Measurements from ENCODE around the gene NAA35.
"Not testable (repeated sequence)": the region's sequence is repeated elsewhere in the genome, so short reads cannot be mapped to it uniquely, and the experiment has no call there.

NAA35 gene

GRCh38 chr9:85940832-85941621, at the start of gene NAA35:
NAA35 (plus strand) TSS chr9:85941146; CDS start chr9:85942160, 1,014 bp downstream.
- DNase-seq (ENCODE audit: low read depth in 1 of 2, low spot score in 1 of 2), result peak; percentile 97 to 99

- DNase-seq (ENCODE audit: low read depth in 1 of 2, low spot score in 1 of 2), result no peak
Measured at GRCh38 chr9:85892401-85892800, 48.5 kb upstream of the NAA35 start.

DNA sequence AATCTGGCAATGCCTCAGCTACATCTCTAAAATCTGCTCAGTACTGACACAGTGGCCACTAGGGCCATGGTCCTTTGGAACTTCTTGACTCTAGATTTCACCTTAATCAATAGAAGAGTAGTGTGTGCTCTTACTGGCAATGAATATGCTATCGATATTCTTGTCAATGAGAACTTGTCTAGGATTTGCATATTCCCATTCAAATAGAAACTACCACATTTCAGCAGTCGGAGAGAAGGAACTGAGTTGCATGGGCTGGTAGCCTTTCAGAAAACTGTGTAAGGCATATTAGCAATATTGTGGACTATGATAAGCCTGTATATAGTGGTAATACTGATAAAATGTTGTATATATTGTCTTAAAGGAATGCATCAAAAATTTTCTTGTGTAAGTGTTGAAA, 45.3 kb upstream of the NAA35 start:
- no peak for DNase-seq (ENCODE audit: low read depth in 1 of 2, low spot score in 1 of 2)

- no peak for DNase-seq (ENCODE audit: low read depth in 1 of 2, low spot score in 1 of 2)
Measured at GRCh38 chr9:85897848-85898247, 43.1 kb upstream of the NAA35 start.

- no peak for DNase-seq (ENCODE audit: low read depth in 1 of 2, low spot score in 1 of 2)
Measured at GRCh38 chr9:85898332-85898731, 42.6 kb upstream of the NAA35 start.

DNA sequence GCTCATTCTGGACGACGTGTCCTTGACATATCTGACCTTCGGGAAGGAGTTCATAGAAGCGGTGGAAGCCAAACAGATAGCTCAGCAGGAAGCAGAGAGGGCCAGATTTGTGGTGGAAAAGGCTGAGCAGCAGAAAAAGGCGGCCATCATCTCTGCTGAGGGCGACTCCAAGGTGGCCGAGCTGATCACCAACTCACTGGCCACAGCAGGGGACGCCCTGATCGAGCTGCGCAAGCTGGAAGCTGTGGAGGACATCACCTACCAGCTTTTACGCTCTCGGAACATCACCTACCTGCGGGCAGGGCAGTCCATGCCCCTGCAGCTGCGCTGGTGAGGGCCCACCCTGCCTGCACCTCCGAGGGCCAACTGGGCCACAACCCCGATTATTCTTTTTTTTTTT, 41.6 kb upstream of the NAA35 start:
- DNase-seq (ENCODE audit: low read depth in 1 of 2, low spot score in 1 of 2), result no peak

- DNase-seq (ENCODE audit: low read depth in 1 of 2, low spot score in 1 of 2), result no peak
Measured at GRCh38 chr9:85900504-85901201, 40.3 kb upstream of the NAA35 start.

DNA sequence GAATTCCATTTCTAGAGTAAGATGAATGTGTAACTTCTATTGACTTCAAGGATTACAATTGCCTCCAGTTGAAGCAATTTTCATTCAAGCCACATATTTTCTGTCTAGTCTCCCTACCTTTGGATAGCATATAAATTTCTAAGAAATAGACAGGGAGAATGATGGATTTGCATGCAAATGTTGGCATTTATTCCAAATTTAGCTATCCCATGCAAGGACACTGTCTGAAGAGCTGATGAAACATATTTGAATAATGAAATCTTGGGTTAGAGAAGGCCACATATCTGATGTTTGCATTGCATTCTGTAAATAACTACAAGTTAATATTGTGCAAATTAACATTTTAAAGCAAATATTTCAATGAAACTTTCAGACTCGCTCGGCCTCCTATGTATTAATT, 36.0 kb upstream of the NAA35 start:
- no peak for DNase-seq (ENCODE audit: low read depth in 1 of 2, low spot score in 1 of 2)

DNA sequence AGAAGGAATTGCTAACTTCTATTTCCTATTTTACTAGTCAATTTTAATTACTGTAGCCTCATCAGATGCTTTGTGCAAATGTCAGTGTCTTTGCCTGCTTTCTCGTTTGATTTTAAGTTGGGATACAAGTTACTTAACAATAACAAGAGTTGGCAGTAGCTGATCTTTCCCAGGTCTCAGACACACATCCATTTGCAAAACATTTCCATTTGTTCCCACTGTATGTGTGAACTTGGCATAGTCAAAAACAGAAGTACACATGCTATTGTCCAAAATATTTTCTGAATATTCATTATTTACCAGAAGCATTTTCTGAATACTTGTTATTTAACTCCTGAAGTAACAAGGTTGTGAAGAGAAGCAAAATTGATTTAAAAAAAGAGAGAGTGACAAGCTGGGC, 35.0 kb upstream of the NAA35 start:
- DNase-seq (ENCODE audit: low read depth in 1 of 2, low spot score in 1 of 2), result no peak

DNA sequence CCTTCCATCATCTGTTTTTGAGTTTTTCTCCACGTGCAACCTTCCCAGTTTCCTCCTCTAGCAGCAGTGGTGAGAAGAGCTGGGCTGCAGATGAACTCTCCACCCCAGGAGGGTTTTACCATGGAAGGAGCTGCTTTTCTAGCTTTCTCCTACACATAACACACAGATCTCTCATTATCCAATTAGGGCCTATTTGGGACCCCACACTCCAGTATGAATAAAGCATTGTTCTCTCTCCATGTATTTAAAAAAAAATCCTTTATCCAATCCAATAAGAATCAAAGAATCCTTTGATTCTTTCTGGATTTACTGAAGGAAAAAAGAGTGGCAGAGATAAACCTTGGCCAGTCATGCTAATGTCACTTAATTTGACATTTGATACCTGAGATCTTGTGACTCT, 31.6 kb upstream of the NAA35 start:
- DNase-seq (ENCODE audit: low read depth in 1 of 2, low spot score in 1 of 2), result no peak

- no peak for DNase-seq (ENCODE audit: low read depth in 1 of 2, low spot score in 1 of 2)
Measured at GRCh38 chr9:85914108-85914507, 26.8 kb upstream of the NAA35 start.

GRCh38 chr9:85917756-85918155, 23.2 kb upstream of the NAA35 start:
- no peak for DNase-seq (ENCODE audit: low read depth in 1 of 2, low spot score in 1 of 2)

DNA sequence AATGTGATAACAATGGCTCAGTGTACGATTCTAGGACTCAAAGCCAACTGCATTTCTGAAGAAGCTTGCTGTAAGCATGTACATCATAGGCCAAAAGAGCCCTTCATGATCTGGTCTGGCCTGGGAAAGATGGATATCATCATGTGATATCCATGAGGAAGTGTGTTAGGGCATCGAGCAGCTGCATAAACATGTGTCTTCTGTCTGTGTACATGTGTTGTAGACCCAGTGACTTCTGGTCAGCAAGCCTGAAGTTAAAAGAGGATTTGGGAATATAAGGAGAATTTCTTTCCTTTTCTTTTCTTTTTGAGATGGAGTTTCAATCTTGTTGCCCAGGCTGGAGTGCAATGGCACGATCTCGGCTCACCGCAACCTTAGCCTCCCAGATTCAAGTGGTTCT, 15.5 kb upstream of the NAA35 start:
- no peak for DNase-seq (ENCODE audit: low read depth in 1 of 2, low spot score in 1 of 2)

- DNase-seq (ENCODE audit: low read depth in 1 of 2, low spot score in 1 of 2), result no peak
Measured at GRCh38 chr9:85927076-85927475, 13.9 kb upstream of the NAA35 start.

DNA sequence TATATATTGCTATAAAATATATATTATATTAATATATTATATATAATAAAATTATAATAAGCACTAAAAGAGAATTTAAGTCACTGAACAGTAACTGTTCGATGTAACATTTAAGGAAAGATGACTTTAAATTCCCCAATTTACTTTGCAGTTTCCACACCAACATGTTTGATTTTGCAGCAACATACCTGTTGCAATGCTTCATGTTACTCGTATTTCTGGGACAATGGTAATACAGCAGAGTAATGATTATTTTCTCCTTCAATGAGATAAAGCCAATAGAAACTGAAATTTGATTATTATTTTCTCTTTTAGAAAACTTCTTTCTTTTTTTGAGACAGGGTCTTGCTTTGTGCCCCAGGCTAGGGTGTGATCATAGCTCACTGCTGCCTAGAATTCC, 9.5 kb upstream of the NAA35 start:
- DNase-seq (ENCODE audit: low read depth in 1 of 2, low spot score in 1 of 2), result no peak

DNA sequence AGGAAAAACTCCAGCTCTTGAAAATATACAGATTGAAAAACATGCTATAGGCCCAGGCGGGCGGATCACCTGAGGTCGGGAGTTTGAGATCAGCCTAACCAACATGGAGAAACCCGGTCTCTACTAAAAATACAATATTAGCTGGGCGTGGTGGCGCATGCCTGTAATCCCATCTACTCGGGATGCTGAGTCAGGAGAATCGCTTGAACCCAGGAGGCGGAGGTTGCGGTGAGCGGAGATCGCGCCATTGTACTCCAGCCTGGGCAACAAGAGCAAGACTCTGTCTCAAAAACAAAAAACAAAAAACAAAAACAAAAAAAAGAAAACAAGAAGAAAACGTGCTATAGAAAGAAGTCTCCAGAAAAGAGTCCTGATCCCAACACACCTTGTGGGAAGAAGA, 5.0 kb upstream of the NAA35 start:
- not testable (repeated sequence) for DNase-seq (ENCODE audit: low read depth in 1 of 2, low spot score in 1 of 2)

DNA sequence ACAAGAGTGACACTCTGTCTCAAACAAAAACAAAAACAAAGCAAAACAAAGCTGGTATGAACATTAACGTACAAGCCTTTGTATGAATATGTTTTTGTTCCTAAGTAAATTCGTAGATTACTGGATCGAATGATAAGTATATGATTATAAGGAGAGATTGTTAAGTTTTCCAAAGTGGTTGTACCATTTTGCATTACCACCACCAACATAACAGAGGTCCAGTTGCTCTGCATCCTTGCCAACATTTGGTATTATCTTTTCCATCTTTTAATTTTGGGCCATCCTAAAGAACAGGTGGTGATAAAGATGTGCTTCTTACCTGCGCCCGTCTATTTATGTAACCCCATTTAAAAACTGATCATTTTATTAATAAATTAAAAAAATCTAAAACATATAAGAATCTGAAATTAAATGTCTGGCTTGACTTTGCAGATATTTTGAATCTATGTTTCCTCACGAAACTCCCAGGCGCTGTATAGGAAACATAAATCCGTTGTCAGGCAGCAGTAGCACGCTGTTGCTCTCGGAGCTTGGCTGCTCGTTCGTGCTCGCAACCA, 593 bp upstream of the NAA35 start:
- no peak for DNase-seq (ENCODE audit: low read depth in 1 of 2, low spot score in 1 of 2)

DNA sequence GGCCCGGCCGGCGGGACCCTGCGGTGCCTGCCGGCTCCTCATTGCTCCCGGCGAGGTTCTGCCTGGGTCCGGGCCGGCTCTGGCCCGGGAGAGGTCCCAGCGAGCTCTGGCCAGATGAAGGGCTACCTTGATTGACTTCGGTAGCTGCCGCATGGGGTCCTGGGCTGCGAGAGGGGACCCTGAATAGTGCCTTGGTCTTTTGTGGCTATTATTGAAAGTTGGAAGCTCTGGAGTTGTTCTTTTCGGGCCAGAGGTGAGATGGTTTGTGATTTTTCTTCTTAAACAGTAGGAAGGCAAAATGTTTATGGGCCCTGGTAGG, 635 bp downstream of the NAA35 start:
- no peak for DNase-seq (ENCODE audit: low read depth in 1 of 2, low spot score in 1 of 2)

- DNase-seq (ENCODE audit: low read depth in 1 of 2, low spot score in 1 of 2), result no peak
Measured at GRCh38 chr9:85941966-85942912, 1.3 kb downstream of the NAA35 start.

DNA sequence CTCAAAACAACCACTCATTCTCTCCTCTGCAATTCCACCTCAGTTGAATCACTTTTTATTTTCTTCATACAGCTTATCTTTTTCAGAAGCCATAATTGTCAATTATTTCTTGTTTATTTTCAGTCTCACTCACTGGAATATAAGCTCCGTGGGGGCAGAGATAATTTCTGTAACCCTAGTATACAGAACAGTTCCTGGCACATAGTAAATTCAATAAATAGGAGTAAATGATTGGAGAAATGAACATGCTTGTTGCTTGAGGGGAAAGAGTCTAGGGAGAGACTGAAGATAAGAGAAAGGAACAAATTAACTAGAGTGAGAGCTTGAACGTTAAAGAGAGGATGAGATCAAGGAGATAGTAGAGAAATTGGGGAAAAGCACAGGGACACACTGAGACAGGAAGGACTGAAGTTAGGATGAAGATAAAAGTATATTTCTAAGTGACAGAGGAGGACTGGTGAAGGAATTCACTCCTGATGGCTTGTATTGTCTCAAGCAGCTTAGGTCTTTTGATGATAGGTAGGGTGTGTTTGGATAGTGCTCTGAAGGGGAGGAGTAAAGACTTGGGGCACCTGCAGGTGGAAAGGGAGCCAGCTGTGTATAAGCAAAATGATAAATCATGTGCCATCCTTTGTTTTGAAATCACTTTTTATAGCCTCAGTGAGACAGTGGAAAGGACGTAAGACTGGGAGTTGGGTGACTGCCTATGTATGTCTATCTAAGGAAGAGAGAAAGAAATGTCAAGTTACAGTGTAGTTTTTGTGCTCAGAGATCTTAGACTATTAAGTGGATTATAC, 2.2 kb downstream of the NAA35 start:
- no peak for DNase-seq (ENCODE audit: low read depth in 1 of 2, low spot score in 1 of 2)
